Fibroblast of peridontal ligament (primary cell): Measurements from ENCODE around the gene TSR1.

Experiments used
- DNase-seq: peaks from one replicate; pipeline ENCODE4 v3.0.0-alpha.2; 2010; ENCODE audit errors: extremely low read depth

Gene TSR1

GRCh38 chr17:2282297-2282873 is 53.9 kb downstream of the TSR1 start:
- DNase-seq: peak; percentile 95

- DNase-seq: no peak
Observed at GRCh38 chr17:2279707-2280106, 56.5 kb downstream of the TSR1 start.

- DNase-seq: no peak
Observed at GRCh38 chr17:2277429-2278170, 58.7 kb downstream of the TSR1 start.

- no peak for DNase-seq
Observed at GRCh38 chr17:2275722-2276121, 60.5 kb downstream of the TSR1 start.

GRCh38 chr17:2274414-2274813 is 61.8 kb downstream of the TSR1 start:
- DNase-seq: no peak
